Coronary artery (tissue), 2 donors: ENCODE measurements around the gene SLC25A19.
"Not testable (repeated sequence)": the region's sequence is repeated elsewhere in the genome, so short reads cannot be mapped to it uniquely, and the experiment has no call there.

ENCODE experiments used
- DNase-seq: peaks from one replicate; pipeline ENCODE4 v3.0.0-alpha.2; 2017; ENCODE audit warnings: low spot score
- H3K27ac ChIP-seq, 2 donors: fragments of 200-600 bp; sonication (generic); one replicate each; pipeline ENCODE4 v1.5.1; 2016 to 2019
- H3K4me3 ChIP-seq: fragments of 200-600 bp; sonication (generic); 2 replicates; pipeline ENCODE4 v1.5.1; 2016; ENCODE audit warnings: mild to moderate bottlenecking, moderate library complexity
- TF ChIP-seq, protein P1 (sequence below): fragments of 200-600 bp; sonication (generic); IDR thresholded peaks from one replicate; pipeline ENCODE4 v1.5.1; 2019; ENCODE audit warnings: antibody characterized with exemption

Gene SLC25A19

DNA sequence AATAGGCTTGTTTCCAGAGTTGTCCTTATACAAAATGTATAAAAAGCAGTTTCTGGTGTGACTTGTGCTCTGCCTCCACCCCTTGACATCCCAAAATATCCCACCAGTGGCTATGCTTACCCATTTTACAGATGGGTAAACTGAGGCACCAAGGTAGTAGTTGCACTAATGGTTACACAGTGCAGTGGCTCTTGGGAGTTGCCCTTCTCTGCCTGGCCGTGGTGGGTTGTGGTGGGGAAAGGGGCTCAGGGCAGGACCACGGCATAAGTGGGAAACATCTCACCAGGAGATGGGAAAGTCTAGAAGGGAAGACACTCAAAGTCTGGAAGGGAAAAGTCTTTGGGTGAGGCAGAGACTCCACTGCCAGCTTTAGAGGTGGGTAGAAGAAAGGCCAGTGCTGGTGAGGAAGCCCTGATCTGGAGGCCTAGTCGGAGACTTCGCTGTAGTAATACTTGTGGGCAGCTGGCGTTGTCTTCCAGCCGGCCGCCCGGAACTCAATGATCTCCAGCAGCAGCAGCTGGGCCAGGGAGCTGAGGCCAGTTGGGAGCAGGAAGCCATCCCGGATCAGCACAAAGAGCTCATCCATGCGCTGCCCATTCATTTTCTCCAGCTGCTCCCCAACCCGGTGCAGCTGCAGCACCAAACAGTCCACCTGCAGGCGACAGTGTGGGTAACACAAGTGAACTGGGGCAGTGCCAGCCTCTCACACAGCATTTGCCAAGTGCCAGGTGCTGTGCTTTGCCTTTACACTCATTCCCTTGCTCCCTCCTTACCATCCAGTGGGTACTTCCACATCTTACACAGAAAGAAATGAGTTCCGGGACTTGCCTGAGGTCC, 22.7 kb downstream of the SLC25A19 start:
- Histone ChIP-seq H3K4me3 (no peak overlapping the region), H3K27ac (no peak overlapping the region)
- TF ChIP-seq, protein P1, sequence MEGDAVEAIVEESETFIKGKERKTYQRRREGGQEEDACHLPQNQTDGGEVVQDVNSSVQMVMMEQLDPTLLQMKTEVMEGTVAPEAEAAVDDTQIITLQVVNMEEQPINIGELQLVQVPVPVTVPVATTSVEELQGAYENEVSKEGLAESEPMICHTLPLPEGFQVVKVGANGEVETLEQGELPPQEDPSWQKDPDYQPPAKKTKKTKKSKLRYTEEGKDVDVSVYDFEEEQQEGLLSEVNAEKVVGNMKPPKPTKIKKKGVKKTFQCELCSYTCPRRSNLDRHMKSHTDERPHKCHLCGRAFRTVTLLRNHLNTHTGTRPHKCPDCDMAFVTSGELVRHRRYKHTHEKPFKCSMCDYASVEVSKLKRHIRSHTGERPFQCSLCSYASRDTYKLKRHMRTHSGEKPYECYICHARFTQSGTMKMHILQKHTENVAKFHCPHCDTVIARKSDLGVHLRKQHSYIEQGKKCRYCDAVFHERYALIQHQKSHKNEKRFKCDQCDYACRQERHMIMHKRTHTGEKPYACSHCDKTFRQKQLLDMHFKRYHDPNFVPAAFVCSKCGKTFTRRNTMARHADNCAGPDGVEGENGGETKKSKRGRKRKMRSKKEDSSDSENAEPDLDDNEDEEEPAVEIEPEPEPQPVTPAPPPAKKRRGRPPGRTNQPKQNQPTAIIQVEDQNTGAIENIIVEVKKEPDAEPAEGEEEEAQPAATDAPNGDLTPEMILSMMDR, result no peak
- no peak for DNase-seq

DNA sequence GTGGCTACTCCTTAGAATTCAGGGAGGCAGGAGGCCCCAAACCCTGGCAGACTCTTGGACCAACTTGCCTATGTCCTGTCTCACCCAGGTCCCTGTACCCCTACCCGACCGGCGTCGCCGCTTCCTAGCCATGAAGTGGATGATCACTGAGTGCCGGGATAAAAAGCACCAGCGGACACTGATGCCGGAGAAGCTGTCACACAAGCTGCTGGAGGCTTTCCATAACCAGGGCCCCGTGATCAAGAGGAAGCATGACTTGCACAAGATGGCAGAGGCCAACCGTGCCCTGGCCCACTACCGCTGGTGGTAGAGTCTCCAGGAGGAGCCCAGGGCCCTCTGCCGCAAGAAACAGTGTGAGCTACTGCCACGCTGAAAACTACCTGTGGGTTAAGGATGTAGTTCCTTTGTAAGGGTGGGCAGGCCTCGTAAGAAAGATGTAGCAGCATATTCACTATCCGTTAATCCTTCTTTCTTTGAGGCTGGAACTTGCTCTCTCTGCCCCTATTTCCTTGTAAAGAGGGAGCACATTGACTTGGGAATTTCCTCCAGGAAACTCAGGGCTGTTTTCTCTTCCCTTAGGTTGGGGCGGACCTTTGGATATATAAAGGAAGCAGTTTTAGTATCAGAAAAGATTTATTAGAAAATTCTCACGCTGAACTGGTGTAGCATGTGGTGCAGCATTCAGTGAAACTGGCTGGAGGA, 23.5 kb downstream of the SLC25A19 start:
- no peak for DNase-seq
- no peak overlapping the region for H3K27ac ChIP-seq
- H3K4me3 ChIP-seq, result no peak overlapping the region
- TF ChIP-seq, protein P1, result no peak

DNA sequence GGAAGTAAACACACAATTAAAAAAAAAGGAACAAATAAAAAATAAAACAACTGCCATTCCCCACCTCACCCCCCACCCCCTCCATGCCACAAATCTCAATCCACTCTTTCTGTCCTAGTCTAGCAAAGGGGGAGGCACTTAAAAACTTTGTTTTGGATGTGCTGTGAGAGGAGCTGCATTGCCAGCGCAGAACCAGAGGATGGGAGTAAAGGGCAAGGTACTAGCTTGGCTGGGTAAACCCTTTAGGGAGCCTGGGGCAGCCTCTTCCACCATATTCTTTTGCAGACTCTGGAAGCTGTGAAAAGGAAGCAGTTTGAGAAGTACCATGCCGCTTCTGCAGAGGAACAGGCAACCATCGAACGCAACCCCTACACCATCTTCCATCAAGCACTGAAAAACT, 26.2 kb downstream of the SLC25A19 start:
- Histone ChIP-seq H3K27ac (no peak overlapping the region), H3K4me3 (no peak overlapping the region)
- no peak for DNase-seq

DNA sequence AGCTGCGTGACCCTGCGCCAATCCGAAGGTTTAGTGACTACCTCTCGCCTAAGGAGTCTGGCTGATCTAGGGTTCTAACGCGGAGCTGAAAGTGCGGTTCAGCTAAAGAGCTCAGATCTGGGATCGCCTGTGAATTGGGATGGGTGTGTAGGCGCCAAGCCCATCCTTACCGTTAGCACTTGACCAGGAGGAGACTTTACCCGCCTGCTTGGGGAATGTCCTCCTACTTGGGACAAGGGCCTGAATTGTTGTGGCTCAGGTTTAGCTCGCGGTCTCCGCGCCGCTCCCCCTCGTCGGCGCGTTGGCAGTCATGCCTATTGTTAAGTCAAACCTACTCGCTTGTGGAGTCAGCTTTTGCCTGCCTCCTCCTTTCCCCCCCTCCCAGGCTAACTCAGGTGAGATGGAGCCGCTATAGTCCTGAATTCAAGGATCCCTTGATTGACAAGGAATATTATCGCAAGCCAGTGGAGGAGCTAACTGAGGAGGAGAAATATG, 27.1 kb downstream of the SLC25A19 start:
- H3K27ac ChIP-seq, result peak overlapping the region; percentile 84 to 98
- TF ChIP-seq, protein P1, result no peak
- DNase-seq, result no peak
- H3K4me3 ChIP-seq, result peak overlapping the region; percentile 100

More for the DNA sequence above, 26.2 kb downstream of the SLC25A19 start:
- TF ChIP-seq, protein P1, result no peak

DNA sequence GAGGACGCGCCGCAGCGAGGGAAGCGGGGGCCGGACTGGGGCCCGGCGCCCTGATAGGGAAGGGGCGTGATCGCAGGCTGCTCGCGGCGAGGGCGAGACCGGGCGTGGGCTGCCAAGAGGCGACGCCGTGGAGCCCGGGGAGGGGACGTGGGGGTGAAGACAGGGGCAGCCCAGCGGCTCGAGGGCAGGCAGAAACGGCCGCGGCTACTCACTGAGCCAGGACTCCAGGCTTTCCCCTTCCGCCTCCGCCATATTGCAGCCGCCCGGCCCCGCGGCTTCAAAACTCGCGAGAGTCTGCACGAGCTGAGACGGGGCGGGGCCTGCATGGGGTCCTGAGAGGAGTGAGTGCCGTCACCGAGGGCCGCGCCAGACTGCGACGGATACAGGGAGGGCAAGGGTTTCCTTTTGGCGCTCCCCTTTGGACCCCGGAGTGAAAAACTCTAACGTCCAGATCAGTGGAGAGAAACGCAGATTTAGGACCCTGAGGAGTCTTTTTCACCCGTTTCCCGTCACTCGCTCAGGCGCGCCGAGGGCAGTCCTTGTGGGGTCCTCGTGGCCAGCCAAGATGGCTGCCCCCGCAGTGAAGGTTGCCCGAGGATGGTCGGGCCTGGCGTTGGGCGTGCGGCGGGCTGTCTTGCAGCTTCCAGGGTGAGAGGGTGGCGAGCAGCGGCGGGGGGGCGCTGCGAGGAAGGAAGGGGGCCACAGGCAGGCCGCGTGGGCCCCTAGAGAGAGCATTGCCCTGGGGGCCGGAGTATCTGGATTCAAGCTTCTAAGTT, 27.7 kb downstream of the SLC25A19 start, which contains the start of the genes GGA3 and MRPS7:
TSS of gene GGA3 (minus strand) at position 271 of the 776 bp plus-strand sequence. CDS start at position 252, 19 bp downstream.
TSS of gene MRPS7 (plus strand) at position 544 of the 776 bp plus-strand sequence. CDS start at position 566, 22 bp downstream.
- Histone ChIP-seq H3K4me3 (peak within 1 kb of the TSS; percentile 100), H3K27ac (peak within 1 kb of the TSS; percentile 84 to 98)
- DNase-seq, result peak; percentile 95
- TF ChIP-seq, protein P1, result no peak

DNA sequence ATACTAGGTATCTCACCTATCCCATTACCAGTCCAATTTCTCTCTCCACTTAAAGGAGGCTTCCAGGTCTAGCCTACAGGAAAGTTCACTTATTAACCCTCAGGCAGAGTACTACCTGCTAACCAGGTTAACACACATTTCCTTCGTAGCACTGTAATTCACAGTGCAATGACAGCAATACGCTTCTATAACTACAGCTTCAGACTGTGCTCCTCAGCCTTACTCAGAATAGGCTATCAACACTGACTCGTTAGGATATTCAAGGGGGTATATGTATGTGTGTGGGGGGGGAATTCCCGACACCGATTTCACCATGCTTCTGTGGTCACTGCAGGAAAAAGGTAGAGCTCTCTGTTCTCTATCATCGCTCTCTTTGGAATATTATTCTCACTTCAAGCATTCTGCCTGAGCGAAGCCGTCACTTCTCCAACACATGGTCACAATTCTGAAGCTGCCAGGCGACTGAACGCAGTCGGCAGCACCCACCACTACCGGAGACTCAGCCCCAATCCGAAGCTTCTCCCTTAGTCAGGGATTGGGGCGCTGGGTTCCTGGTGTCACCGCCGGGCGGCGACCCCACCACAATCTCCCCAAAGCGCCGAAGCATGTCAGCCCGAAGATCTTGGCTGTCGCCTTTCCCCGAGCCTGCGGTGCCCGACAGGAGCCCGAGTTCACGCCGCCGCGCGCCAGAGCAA, 28.4 kb downstream of the SLC25A19 start:
- Histone ChIP-seq H3K27ac (peak overlapping the region; percentile 84 to 98), H3K4me3 (peak overlapping the region; percentile 100)
- TF ChIP-seq, protein P1, result no peak
- no peak for DNase-seq

DNA sequence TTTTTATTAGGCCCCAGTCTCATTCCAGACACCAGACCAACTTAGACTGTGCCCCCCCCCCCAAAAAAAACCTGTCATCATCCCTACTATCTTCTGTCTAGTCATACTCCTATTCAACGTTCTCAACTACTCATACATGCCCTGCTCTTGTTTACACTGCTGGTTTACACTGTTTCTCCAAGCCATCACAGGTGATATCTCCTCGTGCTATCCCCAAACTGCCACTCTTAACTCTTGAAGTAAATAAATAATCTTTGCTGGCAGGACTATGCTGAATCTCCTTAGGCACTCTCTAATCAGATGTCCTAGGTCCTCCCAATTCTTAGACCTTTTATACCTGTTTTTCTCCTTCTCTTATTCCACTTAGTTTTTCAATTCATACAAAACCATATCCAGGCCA, 32.0 kb downstream of the SLC25A19 start:
- H3K27ac ChIP-seq, H3K4me3 ChIP-seq: not testable (repeated sequence)

DNA sequence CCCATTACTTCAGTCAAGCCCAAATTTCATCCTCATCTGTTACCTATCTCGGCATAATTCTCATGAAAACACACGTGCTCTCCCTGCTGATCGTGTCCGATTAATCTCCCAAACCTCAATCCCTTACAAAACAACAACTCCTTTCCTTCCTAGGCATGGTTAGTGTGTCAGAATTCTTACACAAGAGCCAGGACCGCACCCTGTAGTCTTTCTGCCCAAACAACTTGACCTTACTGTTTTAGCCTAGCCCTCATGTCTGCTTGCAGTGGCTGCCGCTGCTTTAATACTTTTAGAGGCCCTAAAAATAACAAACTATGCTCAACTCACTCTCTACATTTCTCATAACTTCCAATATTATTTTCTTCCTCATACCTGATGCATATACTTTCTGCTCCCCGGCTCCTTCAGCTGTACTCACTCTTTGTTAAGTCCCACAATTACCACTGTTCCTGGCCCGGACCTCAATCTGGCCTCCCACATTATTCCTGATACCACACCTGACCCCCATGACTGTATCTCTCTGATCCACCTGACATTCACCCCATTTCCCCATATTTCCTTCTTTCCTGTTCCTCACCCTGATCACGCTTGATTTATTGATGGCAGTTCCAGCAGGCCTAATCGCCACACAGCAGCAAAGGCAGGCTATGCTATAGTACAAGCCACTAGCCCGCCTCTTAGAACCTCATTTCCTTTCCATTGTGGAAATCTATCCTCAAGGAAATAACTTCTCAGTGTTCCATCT, 33.1 kb downstream of the SLC25A19 start:
- not testable (repeated sequence) for DNase-seq, H3K4me3 ChIP-seq
- peak overlapping the region in 1 of 2 donors; percentile 45 for H3K27ac ChIP-seq

More for the DNA sequence above, 32.0 kb downstream of the SLC25A19 start:
- DNase-seq, result not testable (repeated sequence)
